Thyroid gland (tissue), 4 donors: ENCODE results near the gene CEACAM4.

Experiments used
- CTCF ChIP-seq, 6 experiments: fragments of 200-600 bp in 3 of 6; fragments of 450-650 bp in 3 of 6; sonication (generic) in 3 of 6; IDR thresholded peaks; one replicate each; pipeline ENCODE4 v1.5.1; 2016 to 2019; ENCODE audit warnings: antibody characterized with exemption in 6 of 6, mild to moderate bottlenecking in 2 of 6, inconsistent platforms in 1 of 6, moderate library complexity in 1 of 6
- POLR2A ChIP-seq, 2 donors: fragments of 450-650 bp; IDR thresholded peaks; one replicate each; pipeline ENCODE4 v1.6.1; 2017; ENCODE audit warnings: antibody characterized with exemption in 2 of 2, mild to moderate bottlenecking in 2 of 2, moderate library complexity in 1 of 2

DNA sequence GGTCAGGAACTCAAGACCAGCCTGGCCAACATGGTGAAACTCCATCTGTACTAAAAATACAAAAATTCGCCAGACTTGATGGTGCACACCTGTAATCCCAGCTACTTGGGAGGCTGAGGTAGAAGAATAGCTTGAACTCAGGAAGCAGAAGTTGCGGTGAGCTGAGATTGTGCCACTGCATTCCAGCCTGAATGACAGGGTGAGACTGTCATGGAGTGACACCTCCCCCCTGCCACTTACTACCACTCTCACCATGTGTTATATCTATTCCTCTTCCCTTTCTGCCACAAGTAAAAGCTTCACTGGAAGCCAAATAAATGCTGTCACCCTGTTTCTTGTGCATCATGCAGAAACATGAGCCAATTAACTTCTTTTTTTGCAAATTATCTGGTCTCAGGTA is 10.6 kb upstream of the CEACAM4 start:
- TF ChIP-seq CTCF (IDR thresholded peaks at IDR 0.05) (no peak), POLR2A (IDR thresholded peaks at IDR 0.05) (no peak)
